Natural killer cell treated with Interleukin-12 subunit alpha and Interleukin-12 subunit beta and Interleukin-15 and Interleukin-18, amount 100 ng/mL, for 72 hours (primary cell): ENCODE data around the gene DERL3. TPM values are rescaled to one million over a fixed set of nuclear protein-coding genes. Genes with fewer than 3 reads are reported as not detected.
"Not testable (repeated sequence)": the region's sequence is repeated elsewhere in the genome, so short reads cannot be mapped to it uniquely, and the experiment has no call there.

Experiments used
- ATAC-seq, 2 donors: fragments of 150-1000 bp; cut with Tn5 transposase in 1 of 2; sonication (Bioruptor Pico), chemical (Tn5 transposase) in 1 of 2; 2 replicates each; pipeline ENCODE4 v1.10.0; 2021
- DNase-seq: peaks from one replicate; pipeline ENCODE4 v3.0.0; 2022; ENCODE audit warnings: low spot score
- H3K27ac Mint-ChIP-seq, 2 donors: 1 replicate in 1 of 2; 2 replicates in 1 of 2; pipeline ENCODE4 v1.8.0; 2022; ENCODE audit warnings: mixed read lengths in 2 of 2, mild to moderate bottlenecking in 1 of 2, moderate library complexity in 1 of 2
- H3K27me3 Mint-ChIP-seq, 2 donors: 1 replicate in 1 of 2; 2 replicates in 1 of 2; pipeline ENCODE4 v1.8.0; 2022; ENCODE audit warnings: mixed read lengths in 2 of 2
- H3K36me3 Mint-ChIP-seq: one replicate; pipeline ENCODE4 v1.8.0; 2022; ENCODE audit warnings: mixed read lengths
- H3K4me1 Mint-ChIP-seq, 2 donors: 1 replicate in 1 of 2; 2 replicates in 1 of 2; pipeline ENCODE4 v1.8.0; 2022; ENCODE audit warnings: low read depth in 2 of 2, mixed read lengths in 2 of 2, mild to moderate bottlenecking in 1 of 2
- H3K4me3 Mint-ChIP-seq: one replicate; pipeline ENCODE4 v1.8.0; 2022; ENCODE audit warnings: mixed read lengths
- H3K9me3 Mint-ChIP-seq: 2 replicates; pipeline ENCODE4 v1.8.0; 2022; ENCODE audit warnings: mixed read lengths
- total RNA-seq, 2 donors: library from RNA; stranded (reverse); gene quantifications; one replicate each; pipeline ENCODE4 v1.2.3, GENCODE V29; 2022

DERL3 gene
- total RNA-seq: 10 to 100 TPM in 1 of 2 donors, 1 to 10 TPM in 1; 4.7 to 14.3 TPM

- Mint-ChIP-seq H3K4me1 (peaks cover 20 to 30% of the 10 kb centered on the region in 2 donors), H3K27me3 (no peaks in the 10 kb centered on the region), H3K27ac (peak within 1 kb of the TSS; percentile 74 to 80), H3K36me3 (no peaks in the 10 kb centered on the region), H3K9me3 (no peaks in the 10 kb centered on the region), H3K4me3 (peak within 1 kb of the TSS; percentile 97)
- ATAC-seq (peak; percentile 95 to 96), DNase-seq (peak; percentile 99)
Measured at GRCh38 chr22:23838681-23839468, at the start of gene DERL3. TSS of gene DERL3 (minus strand) at chr22:23839006. CDS start at chr22:23838987, 19 bp downstream.

- Mint-ChIP-seq H3K9me3 (no peaks in the 10 kb centered on the region), H3K4me1 (no peaks in the 10 kb centered on the region), H3K27ac (no peak overlapping the region), H3K4me3 (no peak overlapping the region), H3K27me3 (no peaks in the 10 kb centered on the region), H3K36me3 (no peaks in the 10 kb centered on the region)
- DNase-seq (peak; percentile 44), ATAC-seq (peak in 1 of 2 donors; percentile 18)
Measured at GRCh38 chr22:23884140-23884539, 45.3 kb upstream of the DERL3 start.

- H3K36me3 Mint-ChIP-seq: no peaks in the 10 kb centered on the region
- no peak overlapping the region for H3K4me3 Mint-ChIP-seq
- H3K27ac Mint-ChIP-seq: no peak overlapping the region
- no peaks in the 10 kb centered on the region for H3K27me3 Mint-ChIP-seq
- no peaks in the 10 kb centered on the region for H3K4me1 Mint-ChIP-seq
- H3K9me3 Mint-ChIP-seq: no peaks in the 10 kb centered on the region
- ATAC-seq (peak in 1 of 2 donors; percentile 36), DNase-seq (peak; percentile 46)
Measured at GRCh38 chr22:23883658-23884057, 44.9 kb upstream of the DERL3 start.

- Mint-ChIP-seq H3K9me3 (no peaks in the 10 kb centered on the region), H3K36me3 (no peaks in the 10 kb centered on the region), H3K4me3 (no peak overlapping the region), H3K4me1 (no peaks in the 10 kb centered on the region), H3K27ac (no peak overlapping the region), H3K27me3 (no peaks in the 10 kb centered on the region)
- DNase-seq (peak; percentile 54), ATAC-seq (no peak)
Measured at GRCh38 chr22:23882370-23882769, 43.6 kb upstream of the DERL3 start.

GRCh38 chr22:23878219-23878618, 39.4 kb upstream of the DERL3 start:
- DNase-seq (no peak), ATAC-seq (no peak)
- H3K4me3 Mint-ChIP-seq: no peak overlapping the region
- H3K36me3 Mint-ChIP-seq: no peaks in the 10 kb centered on the region
- no peak overlapping the region for H3K27ac Mint-ChIP-seq
- H3K4me1 Mint-ChIP-seq: no peaks in the 10 kb centered on the region
- H3K9me3 Mint-ChIP-seq: no peaks in the 10 kb centered on the region
- no peaks in the 10 kb centered on the region for H3K27me3 Mint-ChIP-seq

GRCh38 chr22:23877566-23877965, 38.8 kb upstream of the DERL3 start:
- no peaks in the 10 kb centered on the region for H3K9me3 Mint-ChIP-seq
- H3K4me3 Mint-ChIP-seq: no peak overlapping the region
- no peaks in the 10 kb centered on the region for H3K36me3 Mint-ChIP-seq
- H3K27me3 Mint-ChIP-seq: no peaks in the 10 kb centered on the region
- no peak for ATAC-seq
- no peak for DNase-seq
- H3K4me1 Mint-ChIP-seq: no peaks in the 10 kb centered on the region
- H3K27ac Mint-ChIP-seq: no peak overlapping the region

- Mint-ChIP-seq H3K36me3 (no peaks in the 10 kb centered on the region), H3K27ac (no peak overlapping the region), H3K4me1 (no peaks in the 10 kb centered on the region), H3K9me3 (no peaks in the 10 kb centered on the region), H3K27me3 (no peaks in the 10 kb centered on the region), H3K4me3 (no peak overlapping the region)
- ATAC-seq (no peak), DNase-seq (no peak)
Measured at GRCh38 chr22:23875801-23876200, 37.0 kb upstream of the DERL3 start.

- Mint-ChIP-seq H3K36me3 (no peaks in the 10 kb centered on the region), H3K4me1 (no peaks in the 10 kb centered on the region), H3K4me3 (no peak overlapping the region), H3K27me3 (no peaks in the 10 kb centered on the region), H3K9me3 (no peaks in the 10 kb centered on the region), H3K27ac (no peak overlapping the region)
- no peak for ATAC-seq
- DNase-seq: no peak
Measured at GRCh38 chr22:23874871-23875270, 36.1 kb upstream of the DERL3 start.

GRCh38 chr22:23868580-23868979, 29.8 kb upstream of the DERL3 start:
- peaks cover 4% of the 10 kb centered on the region for H3K36me3 Mint-ChIP-seq
- no peak overlapping the region for H3K27ac Mint-ChIP-seq
- DNase-seq: no peak
- H3K9me3 Mint-ChIP-seq: no peaks in the 10 kb centered on the region
- peaks cover 0 to 2% of the 10 kb centered on the region in 2 donors for H3K4me1 Mint-ChIP-seq
- ATAC-seq: no peak
- H3K4me3 Mint-ChIP-seq: no peak overlapping the region
- H3K27me3 Mint-ChIP-seq: no peaks in the 10 kb centered on the region

- not testable (repeated sequence) for H3K36me3 Mint-ChIP-seq, H3K27ac Mint-ChIP-seq
Measured at GRCh38 chr22:23864499-23865154, 25.8 kb upstream of the DERL3 start.

GRCh38 chr22:23862103-23862502, 23.3 kb upstream of the DERL3 start:
- Mint-ChIP-seq H3K27me3 (no peaks in the 10 kb centered on the region), H3K36me3 (no peaks in the 10 kb centered on the region), H3K4me1 (peaks cover 13 to 18% of the 10 kb centered on the region in 2 donors), H3K9me3 (no peaks in the 10 kb centered on the region), H3K4me3 (no peak overlapping the region), H3K27ac (no peak overlapping the region)
- ATAC-seq (no peak), DNase-seq (no peak)

More at GRCh38 chr22:23864499-23865154, 25.8 kb upstream of the DERL3 start:
- H3K9me3 Mint-ChIP-seq, ATAC-seq, DNase-seq, H3K4me1 Mint-ChIP-seq, H3K27me3 Mint-ChIP-seq, H3K4me3 Mint-ChIP-seq: not testable (repeated sequence)

GRCh38 chr22:23860187-23860586, 21.4 kb upstream of the DERL3 start:
- peaks cover 21 to 24% of the 10 kb centered on the region in 2 donors for H3K4me1 Mint-ChIP-seq
- H3K36me3 Mint-ChIP-seq, H3K9me3 Mint-ChIP-seq, H3K27ac Mint-ChIP-seq, H3K4me3 Mint-ChIP-seq, ATAC-seq, H3K27me3 Mint-ChIP-seq: not testable (repeated sequence)
- peak; percentile 26 for DNase-seq

- no peaks in the 10 kb centered on the region for H3K9me3 Mint-ChIP-seq
- ATAC-seq (no peak), DNase-seq (peak; percentile 26)
- peak overlapping the region; percentile 92 for H3K4me3 Mint-ChIP-seq
- no peaks in the 10 kb centered on the region for H3K27me3 Mint-ChIP-seq
- no peaks in the 10 kb centered on the region for H3K36me3 Mint-ChIP-seq
- peak overlapping the region; percentile 83 to 91 for H3K27ac Mint-ChIP-seq
- peaks cover 21 to 24% of the 10 kb centered on the region in 2 donors for H3K4me1 Mint-ChIP-seq
Measured at GRCh38 chr22:23859201-23859600, 20.4 kb upstream of the DERL3 start.

GRCh38 chr22:23858484-23858815, 19.6 kb upstream of the DERL3 start:
- Mint-ChIP-seq H3K27me3 (no peaks in the 10 kb centered on the region), H3K4me3 (peak overlapping the region; percentile 92), H3K9me3 (no peaks in the 10 kb centered on the region), H3K27ac (peak overlapping the region; percentile 83 to 91), H3K4me1 (peaks cover 21 to 22% of the 10 kb centered on the region in 2 donors), H3K36me3 (no peaks in the 10 kb centered on the region)
- DNase-seq (peak; percentile 51), ATAC-seq (no peak)
